ENCODE measurements around the gene APEH.

Gene APEH

DNA sequence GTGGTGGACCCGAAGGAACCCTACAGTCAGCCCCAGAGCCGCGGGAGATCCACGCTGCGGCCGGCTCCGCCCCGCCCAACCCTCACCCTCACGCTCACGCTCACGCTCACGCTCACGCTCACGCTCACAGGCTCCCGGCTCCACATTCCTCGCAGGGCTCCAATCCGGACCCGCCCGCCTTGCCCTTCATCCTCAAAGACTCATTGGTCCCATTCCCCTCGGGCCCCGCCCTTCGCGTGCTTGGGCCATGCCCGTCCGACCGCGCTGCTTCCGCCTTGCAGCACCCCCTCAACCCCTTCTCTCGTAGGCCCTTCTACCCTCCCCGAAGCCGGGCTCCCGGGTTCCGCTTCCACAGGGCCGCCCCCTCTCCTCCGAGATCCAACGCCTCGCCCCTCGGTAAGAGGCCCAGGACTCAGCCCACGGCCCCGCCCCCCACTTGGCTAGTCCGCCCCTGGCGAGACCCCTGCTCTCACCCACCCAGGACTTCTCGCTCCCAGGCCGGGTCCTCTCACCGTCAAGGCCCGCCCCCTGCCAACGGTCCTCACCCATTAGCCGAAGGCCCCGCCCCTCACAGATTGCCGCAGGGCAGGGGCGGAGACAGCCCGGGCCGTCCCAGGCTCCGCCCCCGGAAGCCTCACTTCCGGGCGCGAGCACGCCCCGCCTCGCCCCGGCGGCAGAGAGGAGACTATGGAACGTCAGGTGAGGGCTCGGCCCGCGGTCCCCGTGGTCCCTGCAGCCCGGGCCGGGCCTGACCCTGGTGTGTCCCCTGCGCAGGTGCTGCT, at the start of gene APEH:
TSS of gene APEH (plus strand) at position 637 of the 782 bp plus-strand sequence. CDS start at position 688, 51 bp downstream.
- peak; percentile 96 to 99 for DNase-seq (ENCODE audit: low read depth in 2 of 2)

DNA sequence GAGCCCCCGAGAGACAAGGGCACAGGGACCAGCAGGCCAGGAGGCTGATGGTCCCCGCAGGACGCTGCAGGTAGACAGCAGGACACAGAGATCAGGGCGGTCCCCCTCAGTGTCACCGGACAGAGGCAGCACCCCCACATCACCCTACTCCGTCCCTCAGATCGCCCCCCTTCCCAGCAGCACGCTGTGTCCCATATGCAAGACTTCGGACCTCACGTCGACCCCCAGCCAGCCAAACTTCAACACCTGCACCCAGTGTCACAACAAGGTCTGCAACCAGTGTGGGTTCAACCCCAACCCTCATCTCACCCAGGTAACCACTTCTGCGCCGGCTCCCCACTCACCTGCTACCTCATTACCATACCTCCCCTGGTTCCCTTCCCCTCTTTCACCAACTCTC, 49.1 kb upstream of the APEH start:
- DNase-seq (ENCODE audit: low read depth in 2 of 2), result no peak

DNA sequence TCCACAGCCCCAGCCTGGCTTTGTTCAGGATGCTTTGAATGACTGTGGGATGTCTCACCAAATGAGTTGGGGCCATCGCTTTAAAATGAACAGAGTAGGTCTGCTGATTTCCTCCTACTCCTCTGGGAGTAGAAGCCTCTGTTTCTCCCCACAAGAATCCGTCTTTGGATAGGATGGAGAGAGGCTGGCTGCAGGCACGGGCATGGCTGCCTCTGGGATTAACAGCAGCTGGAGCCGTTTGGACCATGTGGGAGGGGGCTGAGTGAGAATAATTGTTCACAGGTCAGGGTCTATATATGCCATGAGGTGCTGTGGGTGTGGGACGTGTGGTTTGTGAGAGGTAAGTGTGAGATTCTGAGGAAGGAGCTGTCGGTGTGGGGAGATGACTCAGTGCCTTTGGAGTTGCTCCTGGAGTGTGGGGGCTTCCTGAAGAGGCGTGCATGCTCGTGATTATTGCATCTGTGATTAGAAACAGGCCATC, 48.0 kb upstream of the APEH start:
- DNase-seq (ENCODE audit: low read depth in 2 of 2), result no peak

DNA sequence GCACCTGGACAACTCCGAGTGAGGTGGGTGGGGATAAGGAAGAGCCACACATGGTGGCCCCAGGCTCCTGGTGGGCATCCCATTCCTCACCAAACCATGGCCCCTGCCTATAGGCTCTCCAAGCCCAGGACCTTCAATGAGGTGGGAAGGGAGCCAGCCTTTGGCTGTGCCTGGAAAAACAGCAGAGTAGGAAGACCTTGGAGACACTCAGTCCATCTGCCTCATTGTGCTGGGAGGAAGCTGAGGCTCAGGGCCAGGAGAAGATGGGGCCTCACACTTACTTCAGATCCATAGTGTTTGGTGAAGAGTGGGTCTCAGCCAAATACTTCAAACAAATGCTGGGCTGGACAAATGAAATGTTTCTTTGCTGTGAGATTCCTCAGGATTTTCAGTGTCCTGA, 47.4 kb upstream of the APEH start:
- DNase-seq (ENCODE audit: low read depth in 2 of 2), result no peak

DNA sequence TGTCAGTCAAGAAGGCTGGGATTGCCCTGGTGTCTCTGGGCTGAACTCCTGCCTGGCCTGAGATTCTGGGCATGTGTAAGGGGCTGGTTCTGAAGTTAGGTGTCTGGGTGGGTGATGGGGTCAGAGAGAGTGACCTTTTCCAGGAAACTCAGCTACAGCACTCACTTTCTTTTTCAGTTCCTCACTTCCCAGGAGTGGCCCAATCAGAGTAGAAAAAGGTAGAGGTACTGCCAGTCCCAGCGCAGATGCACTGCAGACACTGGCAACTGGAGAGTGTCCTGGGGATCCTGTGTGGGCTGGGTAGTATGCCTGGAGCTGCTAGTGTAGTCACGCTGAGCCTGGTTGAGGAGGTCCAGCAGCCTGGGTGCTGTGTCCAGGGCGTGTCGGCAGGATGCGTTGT, 46.5 kb upstream of the APEH start:
- no peak for DNase-seq (ENCODE audit: low read depth in 2 of 2)

DNA sequence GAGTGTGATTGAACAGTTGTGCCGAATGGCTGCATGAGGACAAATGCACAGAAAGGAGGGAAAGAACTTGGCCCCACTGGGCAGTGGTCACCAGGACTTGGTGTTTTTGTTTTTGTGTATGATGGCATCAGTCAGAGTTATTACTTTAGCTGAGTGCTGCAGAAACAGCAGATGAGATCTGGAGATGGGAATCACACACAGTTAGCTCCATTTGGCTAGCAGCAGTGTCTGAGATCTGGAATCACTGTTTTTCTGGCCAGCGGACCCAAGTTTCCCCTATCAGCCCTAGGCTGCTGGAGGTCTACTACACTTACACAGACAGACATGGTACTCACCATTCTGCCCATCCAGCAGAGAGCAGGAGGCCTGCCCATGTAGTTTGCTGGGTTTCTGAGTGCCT, 45.9 kb upstream of the APEH start:
- DNase-seq (ENCODE audit: low read depth in 2 of 2), result no peak

DNA sequence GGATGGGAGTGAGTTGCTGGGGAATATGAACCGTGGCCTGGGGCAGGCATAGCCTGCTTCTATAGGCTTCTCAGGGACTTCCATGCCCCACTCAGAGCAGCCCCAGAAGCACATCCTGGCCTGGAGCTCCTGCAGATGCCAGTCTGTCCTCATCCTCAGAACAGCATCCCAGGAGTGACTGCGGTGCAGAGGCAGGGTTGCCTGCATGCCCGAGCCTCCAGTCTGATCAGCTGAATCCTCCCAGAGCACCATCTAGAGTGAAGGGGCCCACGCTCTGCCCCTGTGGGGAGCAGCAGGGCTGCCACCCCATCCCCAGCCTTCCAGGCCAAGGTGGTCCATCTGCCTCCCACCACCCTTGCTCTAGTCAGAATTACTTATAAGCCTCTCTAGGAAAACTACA, 44.7 kb upstream of the APEH start:
- no peak for DNase-seq (ENCODE audit: low read depth in 2 of 2)

DNA sequence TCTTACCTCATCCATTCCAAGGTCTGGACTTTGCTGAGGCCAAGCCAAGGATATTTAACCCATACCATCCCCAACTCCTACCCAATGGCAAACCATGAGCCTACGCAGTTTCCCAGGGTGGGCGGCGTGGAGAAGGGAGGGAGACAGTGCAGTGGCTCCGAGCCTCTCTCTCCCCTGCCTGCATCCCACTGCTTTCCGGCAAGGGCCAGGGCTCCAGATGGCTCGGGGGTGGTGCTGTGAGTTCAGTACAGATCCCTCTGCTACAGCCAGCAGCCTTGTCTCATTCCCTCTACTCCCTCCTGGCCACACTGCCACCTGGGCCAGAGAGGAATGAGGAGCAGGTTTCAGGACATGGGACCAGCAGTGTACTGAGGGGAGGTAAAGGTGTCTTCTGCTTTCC, 44.3 kb upstream of the APEH start:
- DNase-seq (ENCODE audit: low read depth in 2 of 2), result no peak

DNA sequence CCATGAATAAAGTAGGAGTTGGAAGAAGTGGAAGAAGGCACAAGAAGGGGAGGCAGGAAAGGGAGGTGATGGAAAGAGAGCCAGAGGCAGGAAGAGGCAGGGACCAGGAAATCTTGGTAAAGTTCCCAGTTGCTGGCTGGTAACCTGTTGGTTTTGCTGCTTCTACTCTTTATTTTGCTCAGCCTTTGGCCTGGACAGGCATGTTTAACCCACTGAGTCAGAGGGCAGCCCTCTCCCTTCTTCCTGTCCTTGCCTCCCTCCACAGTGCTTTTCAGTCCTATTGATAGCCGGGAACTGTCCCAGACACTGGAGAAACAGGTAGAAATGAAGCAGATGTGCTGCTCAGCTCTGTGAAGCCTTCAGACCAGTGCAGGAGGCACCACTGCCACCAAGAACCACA, 43.4 kb upstream of the APEH start:
- DNase-seq (ENCODE audit: low read depth in 2 of 2), result no peak

DNA sequence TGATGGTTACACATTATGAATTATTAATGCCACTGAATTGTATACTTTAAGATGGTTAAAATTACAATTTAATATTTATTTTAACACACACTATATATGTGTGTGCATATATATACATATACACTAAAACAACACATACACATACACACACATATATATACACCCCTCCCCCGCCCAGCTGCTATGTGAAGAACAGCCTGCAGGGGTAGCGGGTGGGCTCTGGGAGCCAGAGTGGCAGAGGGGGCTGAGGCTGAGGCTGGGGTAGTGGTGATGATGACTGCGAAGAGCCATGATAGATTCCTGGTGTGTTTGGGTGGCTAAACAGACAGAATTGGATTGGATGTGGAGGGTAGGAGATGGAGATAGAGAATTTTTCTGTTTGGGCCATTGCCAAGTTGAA, 39.4 kb upstream of the APEH start:
- DNase-seq (ENCODE audit: low read depth in 2 of 2), result no peak

DNA sequence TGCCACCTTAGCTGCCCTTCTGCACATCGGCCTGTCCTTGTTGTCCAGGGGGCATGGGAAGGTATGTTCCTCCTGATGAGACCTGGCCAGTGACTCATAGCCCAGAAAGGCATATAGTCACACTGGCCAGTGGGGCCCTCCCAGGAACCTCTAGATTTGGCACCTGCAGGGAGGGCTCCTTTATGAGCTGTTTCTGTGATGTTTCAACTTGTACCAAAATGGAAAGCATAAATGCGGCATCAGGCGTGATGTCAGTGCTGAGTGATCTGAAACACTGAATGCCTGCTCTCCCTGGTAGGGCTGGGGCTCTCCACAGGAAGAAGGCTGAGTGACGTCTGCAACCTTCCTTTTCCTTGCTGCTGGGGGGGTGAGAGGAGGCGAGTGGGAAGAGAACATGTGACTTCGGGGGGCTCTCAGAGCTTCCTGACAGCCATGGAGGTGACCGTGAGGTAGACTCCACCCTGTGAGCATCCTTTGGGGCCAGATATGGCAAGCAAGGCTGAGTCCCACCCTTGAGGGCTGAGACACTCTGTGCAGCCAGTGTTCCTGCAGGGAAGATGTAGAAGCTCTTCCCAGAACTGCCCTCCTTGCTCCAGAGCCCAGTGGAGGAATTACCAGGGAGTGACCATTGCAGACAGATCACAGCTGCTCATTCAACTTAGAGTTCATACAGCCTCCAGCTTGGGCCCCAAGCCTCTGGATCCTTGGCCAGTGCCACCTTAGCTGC, 37.1 kb upstream of the APEH start:
- no peak for DNase-seq (ENCODE audit: low read depth in 2 of 2)

DNA sequence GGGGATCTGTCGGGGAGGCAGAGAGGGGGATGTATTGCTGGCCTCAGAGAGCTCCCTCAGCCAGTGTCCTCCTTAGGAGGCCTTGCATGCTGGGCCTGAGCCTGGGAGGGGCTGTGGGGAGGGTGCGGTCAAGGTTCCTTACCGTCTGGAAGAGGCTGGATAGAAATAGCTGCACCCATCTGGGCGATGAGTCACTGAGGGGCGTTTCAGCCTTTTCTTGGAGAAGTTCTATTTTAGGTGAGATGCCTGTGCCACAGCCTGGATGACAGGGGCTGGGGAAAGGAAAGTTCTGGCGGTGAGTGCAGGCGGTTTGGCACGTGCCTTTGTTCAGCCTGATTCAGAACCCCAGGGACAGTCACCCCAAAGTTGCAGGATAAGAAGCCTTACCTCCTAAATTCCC, 35.7 kb upstream of the APEH start:
- DNase-seq (ENCODE audit: low read depth in 2 of 2), result no peak

DNA sequence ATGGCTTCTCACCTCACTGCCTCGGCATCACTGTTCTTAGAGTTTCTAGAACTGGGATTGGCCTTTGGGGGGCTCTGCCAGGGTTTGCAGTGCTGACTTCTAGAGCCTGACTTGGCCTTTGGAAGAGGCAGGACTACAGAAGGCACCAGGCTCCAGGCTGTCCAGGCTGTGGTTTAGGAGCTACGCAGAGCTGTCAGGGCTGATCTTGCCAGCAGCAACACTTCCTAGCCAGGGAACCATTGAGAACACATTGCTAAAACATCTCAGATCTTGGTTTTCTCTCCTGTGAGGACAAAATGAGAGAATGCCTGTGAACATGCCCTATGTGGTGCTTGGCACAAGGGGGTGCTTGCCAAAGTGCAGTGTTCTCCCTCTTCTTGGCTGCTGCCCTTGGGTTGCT, 34.6 kb upstream of the APEH start:
- DNase-seq (ENCODE audit: low read depth in 2 of 2), result no peak

DNA sequence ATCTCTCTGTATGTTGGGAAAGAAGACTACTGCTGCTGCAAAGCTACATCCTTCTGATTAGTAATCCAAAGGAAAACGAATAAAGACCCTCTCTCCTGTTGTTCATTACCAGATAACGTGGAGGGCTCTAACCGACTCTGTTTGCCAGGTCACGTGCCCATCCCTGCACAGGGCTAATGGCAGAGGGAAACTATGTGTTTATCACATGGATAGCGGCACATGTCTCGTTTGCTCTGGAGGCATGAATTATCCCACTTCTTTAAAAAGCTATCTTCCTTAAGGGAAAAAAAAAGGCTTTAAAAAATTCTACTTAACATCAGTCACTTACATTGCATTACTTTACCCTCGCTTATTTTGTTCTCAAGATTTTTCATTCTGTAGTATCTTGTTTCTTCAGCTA, 32.9 kb upstream of the APEH start:
- DNase-seq (ENCODE audit: low read depth in 2 of 2), result no peak

DNA sequence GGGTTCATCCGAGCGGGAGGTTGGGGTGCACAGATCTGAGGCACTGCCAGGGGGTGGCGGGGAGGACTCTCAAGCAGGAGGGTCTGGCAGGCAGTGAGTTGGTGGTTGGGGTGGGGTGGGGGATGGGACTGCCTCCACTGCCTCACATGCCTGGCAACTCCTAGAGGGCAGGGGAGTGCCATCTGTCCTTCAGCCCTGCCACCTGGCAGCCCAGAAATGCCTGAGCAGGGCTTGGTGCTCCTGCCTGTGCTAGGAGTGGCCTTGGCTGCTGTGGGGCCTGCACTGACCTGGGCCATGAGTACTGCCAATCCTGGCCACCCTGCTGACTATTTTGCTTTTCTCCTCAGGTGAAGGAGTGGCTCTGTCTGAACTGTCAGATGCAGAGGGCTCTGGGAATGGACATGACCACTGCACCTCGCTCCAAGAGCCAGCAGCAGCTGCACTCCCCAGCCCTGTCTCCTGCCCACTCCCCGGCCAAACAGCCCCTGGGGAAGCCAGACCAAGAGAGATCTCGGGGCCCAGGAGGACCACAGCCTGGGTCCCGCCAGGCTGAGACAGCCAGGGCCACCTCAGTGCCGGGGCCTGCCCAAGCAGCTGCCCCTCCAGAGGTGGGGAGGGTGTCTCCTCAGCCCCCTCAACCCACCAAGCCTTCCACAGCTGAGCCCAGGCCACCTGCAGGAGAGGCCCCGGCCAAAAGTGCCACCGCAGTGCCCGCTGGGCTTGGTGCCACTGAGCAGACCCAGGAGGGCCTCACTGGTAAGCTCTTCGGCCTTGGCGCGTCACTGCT, 32.0 kb upstream of the APEH start:
- DNase-seq (ENCODE audit: low read depth in 2 of 2), result no peak

DNA sequence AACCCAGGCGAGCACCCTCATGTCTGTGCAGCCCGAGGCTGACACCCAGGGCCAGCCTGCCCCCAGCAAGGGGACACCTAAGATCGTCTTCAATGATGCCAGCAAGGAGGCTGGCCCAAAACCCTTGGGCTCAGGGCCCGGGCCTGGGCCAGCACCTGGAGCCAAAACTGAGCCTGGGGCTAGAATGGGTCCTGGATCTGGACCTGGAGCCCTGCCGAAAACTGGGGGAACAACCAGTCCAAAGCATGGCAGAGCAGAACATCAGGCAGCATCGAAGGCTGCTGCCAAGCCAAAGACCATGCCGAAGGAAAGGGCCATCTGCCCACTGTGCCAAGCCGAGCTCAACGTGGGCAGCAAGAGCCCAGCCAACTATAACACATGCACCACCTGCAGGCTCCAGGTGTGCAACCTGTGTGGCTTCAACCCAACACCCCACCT, 31.4 kb upstream of the APEH start:
- DNase-seq (ENCODE audit: low read depth in 2 of 2), result no peak

DNA sequence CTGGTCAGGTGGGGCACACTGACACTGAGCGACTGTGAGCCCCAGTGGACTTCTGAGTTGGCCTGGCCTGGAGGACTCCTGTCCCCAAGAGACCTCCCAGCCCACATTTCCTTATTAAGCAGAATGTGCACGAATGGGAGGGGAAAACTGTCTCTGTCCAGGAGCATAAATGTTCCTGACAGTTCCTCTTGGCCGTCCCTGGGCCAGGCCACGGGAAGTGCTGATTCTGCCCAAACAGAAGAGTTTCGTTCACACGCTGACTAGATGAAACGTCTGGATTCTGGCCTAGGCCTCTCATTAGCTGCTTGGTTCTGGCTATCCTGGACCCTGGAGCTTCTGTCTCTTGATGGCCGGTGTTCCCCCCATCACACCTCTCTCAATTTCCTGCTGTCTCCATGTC, 29.5 kb upstream of the APEH start:
- no peak for DNase-seq (ENCODE audit: low read depth in 2 of 2)

DNA sequence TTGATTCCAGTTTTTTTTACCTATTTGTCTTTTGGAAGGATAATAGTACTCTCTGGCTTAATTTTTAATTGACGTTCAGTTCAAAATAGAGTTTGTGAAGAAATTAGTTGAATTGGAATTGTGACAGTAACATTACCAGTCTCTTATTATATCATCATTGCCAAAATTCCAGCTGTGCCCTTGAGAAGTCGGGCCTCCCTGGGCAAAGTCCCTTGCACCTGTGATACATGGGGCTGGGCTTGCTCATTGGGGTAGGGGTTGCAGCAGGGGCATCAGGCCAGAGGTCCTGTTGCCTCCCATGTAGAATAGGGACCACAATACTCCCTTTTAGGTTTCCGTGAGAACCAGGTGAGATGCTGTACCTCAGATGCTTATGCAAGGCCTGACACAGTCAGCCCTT, 27.9 kb upstream of the APEH start:
- no peak for DNase-seq (ENCODE audit: low read depth in 2 of 2)

DNA sequence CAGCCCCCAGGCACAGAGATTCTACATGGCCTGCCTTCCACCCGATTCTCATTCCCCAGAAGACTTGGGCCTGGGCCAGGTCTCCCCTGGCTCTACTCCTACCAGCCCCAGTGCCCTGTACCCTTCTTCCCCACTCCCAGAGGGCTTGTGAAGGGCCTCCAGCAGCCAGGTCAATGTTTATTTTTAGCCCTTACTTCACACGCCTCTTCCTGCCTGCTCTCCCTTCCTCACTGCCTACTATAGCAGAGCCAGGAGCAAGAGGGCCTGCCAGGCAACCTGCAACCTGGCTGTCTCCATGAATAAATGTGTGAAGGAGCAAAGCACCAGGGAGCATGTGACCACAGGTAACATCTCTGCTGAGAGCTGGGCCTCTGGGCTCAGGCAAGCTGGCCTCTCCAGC, 26.4 kb upstream of the APEH start:
- DNase-seq (ENCODE audit: low read depth in 2 of 2), result no peak

DNA sequence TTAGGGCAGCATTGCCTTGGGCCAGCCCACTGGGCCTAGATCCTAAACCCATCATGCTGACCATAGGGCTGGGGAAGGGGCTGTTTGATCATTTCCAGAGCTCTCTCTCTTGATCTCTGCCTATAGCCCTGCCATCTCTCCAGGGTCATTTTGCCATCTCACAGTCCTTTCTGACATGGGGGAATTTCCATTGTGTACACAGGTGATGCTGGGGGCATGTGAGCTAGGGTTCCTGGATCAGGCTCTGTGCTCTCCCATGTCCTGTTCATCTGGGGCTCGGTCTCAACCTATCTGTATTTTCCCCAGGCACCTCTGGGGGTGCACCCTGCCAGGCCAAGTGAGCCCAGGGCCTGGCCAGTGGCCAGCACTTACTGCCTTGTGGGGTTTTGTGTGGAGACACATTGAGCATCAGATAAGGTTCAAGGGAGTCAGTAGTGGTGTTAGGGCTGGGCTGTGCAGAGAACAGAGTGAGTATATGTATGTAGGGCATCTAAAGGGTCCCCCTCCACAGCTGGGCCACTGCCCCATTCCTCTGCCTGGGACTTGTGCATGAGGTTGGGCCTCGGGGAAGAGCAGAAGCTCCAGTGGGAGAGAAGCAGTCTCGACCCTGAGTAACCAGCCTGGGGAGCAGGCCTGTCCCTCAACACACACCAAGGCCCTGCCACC, 25.7 kb upstream of the APEH start:
- no peak for DNase-seq (ENCODE audit: low read depth in 2 of 2)

DNA sequence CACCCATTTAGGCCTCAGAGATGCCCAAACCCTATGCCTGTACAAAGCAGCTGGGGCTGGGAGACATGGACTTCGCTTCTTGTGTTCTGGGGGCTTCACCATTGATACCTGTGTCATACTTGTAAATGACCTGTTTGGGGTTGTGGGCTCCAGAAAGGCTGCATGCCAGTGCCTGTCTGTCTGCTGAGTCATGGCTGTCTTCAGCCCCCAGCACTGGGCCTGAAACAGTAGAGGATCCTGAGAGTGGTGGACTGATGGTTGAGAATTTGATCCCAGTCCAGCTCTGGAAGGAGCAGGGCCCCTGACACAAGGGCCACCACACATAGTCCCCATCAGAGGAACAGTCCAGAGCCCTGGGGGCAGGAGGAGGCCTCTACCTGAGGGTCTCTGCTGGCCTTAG, 24.6 kb upstream of the APEH start:
- no peak for DNase-seq (ENCODE audit: low read depth in 2 of 2)

DNA sequence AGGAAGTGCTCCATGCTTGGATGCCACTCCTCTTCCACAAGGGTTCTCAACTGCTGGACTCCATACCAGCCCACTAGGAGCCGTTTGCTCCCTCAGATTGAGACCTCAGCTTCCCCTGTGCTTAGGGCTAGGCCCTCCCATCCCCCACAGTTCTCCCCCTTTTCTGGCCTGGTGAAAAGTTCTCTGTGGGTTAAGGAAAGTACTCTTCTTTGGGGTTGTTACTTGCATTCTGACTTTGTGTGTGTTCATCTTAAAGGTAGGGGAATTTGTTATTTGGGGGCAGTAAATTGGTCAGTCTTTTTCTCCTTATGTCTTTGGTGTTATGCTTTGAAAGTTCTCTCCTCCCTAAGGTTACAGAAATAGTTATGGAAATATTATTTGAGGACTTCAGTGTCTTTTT, 24.0 kb upstream of the APEH start:
- no peak for DNase-seq (ENCODE audit: low read depth in 2 of 2)
